Measurements from ENCODE around the gene WDR45.
"Not testable (repeated sequence)": the region's sequence is repeated elsewhere in the genome, so short reads cannot be mapped to it uniquely, and the experiment has no call there.

Gene WDR45

DNA sequence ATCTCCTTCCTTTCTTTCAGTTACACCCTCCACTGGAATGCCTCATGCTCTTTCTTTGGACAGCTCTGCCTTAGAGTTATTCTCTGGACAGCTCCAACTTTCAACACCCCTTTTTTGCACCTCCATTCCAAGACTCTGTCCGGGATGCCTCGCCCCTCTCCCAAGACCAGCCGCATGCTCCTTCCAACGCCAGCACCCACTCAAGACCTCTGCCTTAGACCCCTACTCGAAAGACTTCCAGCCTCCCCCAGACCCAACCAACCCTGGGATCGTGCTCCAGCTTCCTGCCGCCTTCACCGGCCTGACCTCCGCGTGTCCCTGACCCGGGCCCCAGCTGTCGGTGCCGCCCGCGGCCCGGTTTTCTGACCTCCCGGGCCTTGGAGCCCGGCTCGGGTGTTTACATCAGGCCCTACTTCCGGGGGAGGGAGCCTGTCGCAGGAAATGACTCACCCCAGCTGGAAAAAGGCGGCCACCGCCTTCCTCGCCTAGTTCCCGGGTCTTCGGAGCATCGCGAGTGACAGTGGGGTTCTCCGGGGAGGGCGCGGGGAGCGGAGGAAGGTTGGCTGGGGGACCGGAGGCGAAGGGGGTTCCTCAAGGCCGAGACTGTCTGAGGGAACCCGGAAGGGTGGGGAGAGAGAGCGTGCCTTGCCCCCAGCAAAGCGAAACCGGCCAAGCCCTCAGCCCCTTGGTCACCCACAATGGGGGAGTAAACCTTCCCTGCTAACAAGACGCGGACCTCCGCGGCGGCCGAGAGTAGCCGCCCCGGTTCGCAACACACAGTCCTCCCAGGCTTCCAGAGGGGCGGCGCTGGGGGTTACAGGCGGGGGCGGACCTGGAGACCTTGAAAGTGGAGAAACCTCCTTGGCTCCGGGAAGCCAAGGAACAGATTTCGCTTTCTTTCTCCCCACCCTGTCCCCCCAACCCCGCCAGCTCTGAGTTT is at the start of gene WDR45:
Gene WDR45, minus strand, starts transcription at position 399 of the 940 bp plus-strand sequence. CDS start 1,792 bp downstream, outside the sequence.
- TF ChIP-seq, protein P1, sequence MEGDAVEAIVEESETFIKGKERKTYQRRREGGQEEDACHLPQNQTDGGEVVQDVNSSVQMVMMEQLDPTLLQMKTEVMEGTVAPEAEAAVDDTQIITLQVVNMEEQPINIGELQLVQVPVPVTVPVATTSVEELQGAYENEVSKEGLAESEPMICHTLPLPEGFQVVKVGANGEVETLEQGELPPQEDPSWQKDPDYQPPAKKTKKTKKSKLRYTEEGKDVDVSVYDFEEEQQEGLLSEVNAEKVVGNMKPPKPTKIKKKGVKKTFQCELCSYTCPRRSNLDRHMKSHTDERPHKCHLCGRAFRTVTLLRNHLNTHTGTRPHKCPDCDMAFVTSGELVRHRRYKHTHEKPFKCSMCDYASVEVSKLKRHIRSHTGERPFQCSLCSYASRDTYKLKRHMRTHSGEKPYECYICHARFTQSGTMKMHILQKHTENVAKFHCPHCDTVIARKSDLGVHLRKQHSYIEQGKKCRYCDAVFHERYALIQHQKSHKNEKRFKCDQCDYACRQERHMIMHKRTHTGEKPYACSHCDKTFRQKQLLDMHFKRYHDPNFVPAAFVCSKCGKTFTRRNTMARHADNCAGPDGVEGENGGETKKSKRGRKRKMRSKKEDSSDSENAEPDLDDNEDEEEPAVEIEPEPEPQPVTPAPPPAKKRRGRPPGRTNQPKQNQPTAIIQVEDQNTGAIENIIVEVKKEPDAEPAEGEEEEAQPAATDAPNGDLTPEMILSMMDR (IDR thresholded peaks at IDR 0.05; ENCODE audit: poor library complexity, severe bottlenecking), result no peak
- H3K9me3 ChIP-seq (ENCODE audit: severe bottlenecking), result no peaks in the 10 kb centered on the region
- DNase-seq (ENCODE audit: low spot score) (no peak), ATAC-seq (ENCODE audit: low read depth) (peak; percentile 82)
- no peaks in the 10 kb centered on the region for H3K27me3 ChIP-seq (ENCODE audit: insufficient read depth, poor library complexity, severe bottlenecking)
- H3K4me3 ChIP-seq (ENCODE audit: severe bottlenecking), result peak within 1 kb of the TSS; percentile 75
- H3K27ac ChIP-seq (ENCODE audit: poor library complexity, severe bottlenecking), result peak within 1 kb of the TSS; percentile 62
- H3K4me1 ChIP-seq (ENCODE audit: insufficient read depth, poor library complexity, severe bottlenecking), result no peaks in the 10 kb centered on the region
- no peaks in the 10 kb centered on the region for H3K36me3 ChIP-seq (ENCODE audit: low read depth)

DNA sequence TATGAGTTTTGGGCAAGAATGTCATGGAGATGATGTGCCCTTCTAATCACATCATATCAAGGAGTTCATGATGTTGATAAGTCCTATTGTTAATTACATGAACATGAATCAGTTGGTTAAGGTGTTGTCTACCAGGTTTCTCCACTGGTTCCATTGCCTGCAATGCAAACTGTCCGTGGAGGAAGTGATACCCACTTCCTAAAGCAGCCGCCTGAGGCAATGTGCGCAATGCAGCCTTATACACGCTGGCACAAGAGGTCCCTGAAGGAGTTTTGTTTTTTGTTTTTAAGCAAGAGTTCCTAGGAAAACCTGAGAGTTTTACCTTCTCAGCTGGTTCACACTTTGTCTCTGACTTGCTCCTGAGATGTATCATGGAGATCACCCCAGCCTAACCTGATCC is 49.7 kb upstream of the WDR45 start:
- Histone ChIP-seq H3K4me1 (ENCODE audit: insufficient read depth, poor library complexity, severe bottlenecking) (no peaks in the 10 kb centered on the region), H3K9me3 (ENCODE audit: severe bottlenecking) (no peaks in the 10 kb centered on the region), H3K27me3 (ENCODE audit: insufficient read depth, poor library complexity, severe bottlenecking) (no peaks in the 10 kb centered on the region), H3K36me3 (ENCODE audit: low read depth) (no peaks in the 10 kb centered on the region), H3K27ac (ENCODE audit: poor library complexity, severe bottlenecking) (no peak overlapping the region), H3K4me3 (ENCODE audit: severe bottlenecking) (no peak overlapping the region)
- ATAC-seq (ENCODE audit: low read depth), result no peak
- no peak for DNase-seq (ENCODE audit: low spot score)
- TF ChIP-seq, protein P1 (IDR thresholded peaks at IDR 0.05; ENCODE audit: poor library complexity, severe bottlenecking), result no peak

DNA sequence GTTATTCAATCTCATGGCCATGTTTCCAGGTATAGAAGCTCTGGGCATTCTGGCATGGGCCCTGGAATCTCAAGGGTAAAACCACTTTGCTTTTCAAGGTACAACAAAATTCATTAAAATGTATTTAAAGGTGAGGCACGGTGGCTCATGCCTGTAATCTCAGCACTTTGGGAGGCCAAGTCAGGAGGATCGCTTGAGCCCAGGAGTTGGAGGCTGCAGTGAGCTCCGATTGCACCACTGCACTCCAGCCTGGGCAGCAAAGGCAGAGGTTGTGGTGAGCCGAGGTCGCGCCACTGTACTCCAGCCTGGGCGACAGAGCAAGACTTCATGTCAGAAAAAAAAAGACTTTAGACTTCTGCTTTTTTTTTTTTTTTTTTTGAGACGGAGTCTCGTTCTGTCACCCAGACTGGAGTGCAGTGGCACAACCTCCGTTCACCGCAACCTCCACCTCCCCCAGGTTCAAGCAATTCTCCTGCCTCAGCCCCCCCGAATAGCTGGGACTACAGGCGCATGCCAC is 48.1 kb upstream of the WDR45 start:
- not testable (repeated sequence) for H3K27me3 ChIP-seq (ENCODE audit: insufficient read depth, poor library complexity, severe bottlenecking); H3K9me3 ChIP-seq (ENCODE audit: severe bottlenecking); H3K27ac ChIP-seq (ENCODE audit: poor library complexity, severe bottlenecking); H3K4me1 ChIP-seq (ENCODE audit: insufficient read depth, poor library complexity, severe bottlenecking); H3K36me3 ChIP-seq (ENCODE audit: low read depth); ATAC-seq (ENCODE audit: low read depth); H3K4me3 ChIP-seq (ENCODE audit: severe bottlenecking); DNase-seq (ENCODE audit: low spot score)

DNA sequence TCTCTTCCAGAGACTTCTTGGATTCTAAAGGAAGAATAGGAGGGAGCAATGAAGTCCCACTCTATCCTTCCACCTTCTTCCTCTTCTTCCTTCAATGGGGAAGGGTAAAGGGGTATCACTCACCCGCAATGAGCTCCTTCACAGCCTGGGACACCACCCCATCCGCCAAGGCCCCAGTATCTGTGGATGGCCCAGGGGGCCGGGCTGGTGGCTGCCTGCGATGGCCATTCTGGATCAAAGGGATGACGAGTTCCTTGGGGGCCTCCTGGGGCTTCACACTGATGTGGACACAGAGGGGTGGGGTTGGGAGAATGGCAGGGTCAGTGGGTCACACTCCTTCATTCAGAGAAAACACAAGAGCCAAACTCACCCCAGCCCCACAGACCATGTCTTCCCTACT is 42.8 kb upstream of the WDR45 start:
- Histone ChIP-seq H3K9me3 (ENCODE audit: severe bottlenecking) (no peaks in the 10 kb centered on the region), H3K36me3 (ENCODE audit: low read depth) (peaks cover 11% of the 10 kb centered on the region), H3K4me1 (ENCODE audit: insufficient read depth, poor library complexity, severe bottlenecking) (no peaks in the 10 kb centered on the region), H3K27me3 (ENCODE audit: insufficient read depth, poor library complexity, severe bottlenecking) (no peaks in the 10 kb centered on the region), H3K27ac (ENCODE audit: poor library complexity, severe bottlenecking) (no peak overlapping the region), H3K4me3 (ENCODE audit: severe bottlenecking) (peak overlapping the region; percentile 89)
- TF ChIP-seq, protein P1 (IDR thresholded peaks at IDR 0.05; ENCODE audit: poor library complexity, severe bottlenecking), result no peak
- DNase-seq (ENCODE audit: low spot score) (no peak), ATAC-seq (ENCODE audit: low read depth) (no peak)

DNA sequence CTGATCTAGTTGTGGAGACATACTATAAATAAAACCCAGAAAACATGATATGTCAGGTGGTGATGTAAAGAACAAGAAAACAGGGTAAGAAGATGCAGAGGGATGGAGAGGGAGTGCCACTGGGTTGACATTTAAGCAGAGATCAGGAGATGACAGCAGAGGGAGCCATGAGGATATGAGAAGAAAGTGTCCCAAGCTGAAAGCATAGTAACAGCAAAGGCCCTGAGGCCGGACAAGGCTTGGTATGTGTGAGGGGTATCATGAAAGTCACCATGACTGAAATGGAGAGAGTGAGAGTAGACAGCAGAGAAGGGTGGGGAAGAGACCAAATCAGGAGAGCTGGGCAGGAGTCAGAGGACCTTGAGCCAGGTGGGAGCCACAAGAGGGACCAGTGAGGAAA is 40.4 kb upstream of the WDR45 start:
- H3K36me3 ChIP-seq (ENCODE audit: low read depth), result peaks cover 11% of the 10 kb centered on the region
- DNase-seq (ENCODE audit: low spot score), result no peak
- no peaks in the 10 kb centered on the region for H3K27me3 ChIP-seq (ENCODE audit: insufficient read depth, poor library complexity, severe bottlenecking)
- H3K4me1 ChIP-seq (ENCODE audit: insufficient read depth, poor library complexity, severe bottlenecking), result no peaks in the 10 kb centered on the region
- no peak overlapping the region for H3K27ac ChIP-seq (ENCODE audit: poor library complexity, severe bottlenecking)
- ATAC-seq (ENCODE audit: low read depth), result no peak
- no peaks in the 10 kb centered on the region for H3K9me3 ChIP-seq (ENCODE audit: severe bottlenecking)
- TF ChIP-seq, protein P1 (IDR thresholded peaks at IDR 0.05; ENCODE audit: poor library complexity, severe bottlenecking), result peak; percentile 6
- no peak overlapping the region for H3K4me3 ChIP-seq (ENCODE audit: severe bottlenecking)

All from RWPE2 (cell line).